Cardiac septum (tissue), 1 donor: ENCODE data around the gene MYBBP1A. TPM values are rescaled to one million over a fixed set of nuclear protein-coding genes. Genes with fewer than 3 reads are reported as not detected.
"Not testable (repeated sequence)": the region's sequence is repeated elsewhere in the genome, so short reads cannot be mapped to it uniquely, and the experiment has no call there.

ENCODE experiments used
- DNase-seq: peaks from one replicate; pipeline ENCODE4 v3.0.0-alpha.2; 2020; ENCODE audit warnings: low spot score
- intact Hi-C: fragments of 100-400 bp; cut with DNase I; formaldehyde crosslinking; loops from one replicate; pipeline ENCODE4 v1.14.0; 2022
- long read RNA-seq: library from polyadenylated mRNA; unstranded; transcript quantifications from one replicate; pipeline ENCODE4 v2.0.0, GENCODE V29; 2021
- total RNA-seq: library from RNA; stranded (reverse); fragmentation: NEBNext Ultra II Directional; extraction: Animal tissue kit (Norgen Biotek cat#: 25700); gene quantifications from one replicate; pipeline ENCODE4 v1.2.1, GENCODE V29; 2021
- donor health status: DM: no; HTN: no; CAD: no.

MYBBP1A gene, protein sequence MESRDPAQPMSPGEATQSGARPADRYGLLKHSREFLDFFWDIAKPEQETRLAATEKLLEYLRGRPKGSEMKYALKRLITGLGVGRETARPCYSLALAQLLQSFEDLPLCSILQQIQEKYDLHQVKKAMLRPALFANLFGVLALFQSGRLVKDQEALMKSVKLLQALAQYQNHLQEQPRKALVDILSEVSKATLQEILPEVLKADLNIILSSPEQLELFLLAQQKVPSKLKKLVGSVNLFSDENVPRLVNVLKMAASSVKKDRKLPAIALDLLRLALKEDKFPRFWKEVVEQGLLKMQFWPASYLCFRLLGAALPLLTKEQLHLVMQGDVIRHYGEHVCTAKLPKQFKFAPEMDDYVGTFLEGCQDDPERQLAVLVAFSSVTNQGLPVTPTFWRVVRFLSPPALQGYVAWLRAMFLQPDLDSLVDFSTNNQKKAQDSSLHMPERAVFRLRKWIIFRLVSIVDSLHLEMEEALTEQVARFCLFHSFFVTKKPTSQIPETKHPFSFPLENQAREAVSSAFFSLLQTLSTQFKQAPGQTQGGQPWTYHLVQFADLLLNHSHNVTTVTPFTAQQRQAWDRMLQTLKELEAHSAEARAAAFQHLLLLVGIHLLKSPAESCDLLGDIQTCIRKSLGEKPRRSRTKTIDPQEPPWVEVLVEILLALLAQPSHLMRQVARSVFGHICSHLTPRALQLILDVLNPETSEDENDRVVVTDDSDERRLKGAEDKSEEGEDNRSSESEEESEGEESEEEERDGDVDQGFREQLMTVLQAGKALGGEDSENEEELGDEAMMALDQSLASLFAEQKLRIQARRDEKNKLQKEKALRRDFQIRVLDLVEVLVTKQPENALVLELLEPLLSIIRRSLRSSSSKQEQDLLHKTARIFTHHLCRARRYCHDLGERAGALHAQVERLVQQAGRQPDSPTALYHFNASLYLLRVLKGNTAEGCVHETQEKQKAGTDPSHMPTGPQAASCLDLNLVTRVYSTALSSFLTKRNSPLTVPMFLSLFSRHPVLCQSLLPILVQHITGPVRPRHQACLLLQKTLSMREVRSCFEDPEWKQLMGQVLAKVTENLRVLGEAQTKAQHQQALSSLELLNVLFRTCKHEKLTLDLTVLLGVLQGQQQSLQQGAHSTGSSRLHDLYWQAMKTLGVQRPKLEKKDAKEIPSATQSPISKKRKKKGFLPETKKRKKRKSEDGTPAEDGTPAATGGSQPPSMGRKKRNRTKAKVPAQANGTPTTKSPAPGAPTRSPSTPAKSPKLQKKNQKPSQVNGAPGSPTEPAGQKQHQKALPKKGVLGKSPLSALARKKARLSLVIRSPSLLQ (N-terminal part only)
- total RNA-seq: 26.1 TPM
- long read RNA-seq, full-length matches to known transcripts: 7 of 15 reads
- long read RNA-seq, partial matches to known transcripts: 5 of 15 reads
- long read RNA-seq, other reads (novel, unspliced or antisense): 3 of 15 reads

DNA sequence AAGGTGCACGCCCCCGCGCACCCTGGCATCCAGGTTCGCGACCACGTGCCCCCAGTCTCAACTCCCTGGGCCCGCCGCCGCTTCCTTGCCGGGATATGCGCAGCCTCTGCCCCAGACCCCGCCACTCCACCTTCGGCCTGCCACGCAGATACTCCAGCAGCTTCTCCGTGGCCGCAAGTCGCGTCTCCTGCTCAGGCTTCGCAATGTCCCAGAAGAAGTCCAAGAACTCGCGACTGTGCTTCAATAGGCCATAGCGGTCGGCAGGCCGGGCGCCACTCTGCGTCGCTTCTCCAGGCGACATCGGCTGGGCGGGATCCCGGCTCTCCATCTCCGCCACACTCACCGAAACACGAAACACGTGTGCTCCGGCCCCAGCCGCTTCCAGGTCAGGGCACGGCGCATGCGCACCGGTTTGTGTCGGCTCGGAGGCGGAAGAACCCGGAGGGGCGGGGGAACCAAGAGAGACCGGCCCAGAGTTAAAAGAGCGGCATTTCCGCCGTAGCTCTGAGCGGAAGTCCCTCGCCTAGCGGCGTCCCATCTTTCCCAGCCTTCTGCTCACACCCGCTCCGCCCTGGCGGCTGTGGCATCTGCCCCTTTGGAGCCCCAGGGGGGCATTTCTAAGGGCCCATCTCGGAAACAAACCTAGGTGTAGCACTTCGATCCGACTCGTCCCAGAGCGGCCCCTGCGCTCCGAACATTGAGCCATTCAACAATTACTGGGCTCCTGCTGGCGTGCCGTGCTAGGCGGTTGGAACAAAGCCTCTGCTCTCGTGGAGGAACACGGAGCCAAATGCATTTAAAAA lies at the start of gene MYBBP1A:
MYBBP1A (minus strand) TSS at position 388 of the 803 bp plus-strand sequence; CDS start at position 328, 60 bp downstream.
- intact Hi-C loops: loop anchor here (5.0 kb wide), 1 partner anchor 133 kb away; no protein-coding TSS in a partner anchor
- peak; percentile 98 for DNase-seq

DNA sequence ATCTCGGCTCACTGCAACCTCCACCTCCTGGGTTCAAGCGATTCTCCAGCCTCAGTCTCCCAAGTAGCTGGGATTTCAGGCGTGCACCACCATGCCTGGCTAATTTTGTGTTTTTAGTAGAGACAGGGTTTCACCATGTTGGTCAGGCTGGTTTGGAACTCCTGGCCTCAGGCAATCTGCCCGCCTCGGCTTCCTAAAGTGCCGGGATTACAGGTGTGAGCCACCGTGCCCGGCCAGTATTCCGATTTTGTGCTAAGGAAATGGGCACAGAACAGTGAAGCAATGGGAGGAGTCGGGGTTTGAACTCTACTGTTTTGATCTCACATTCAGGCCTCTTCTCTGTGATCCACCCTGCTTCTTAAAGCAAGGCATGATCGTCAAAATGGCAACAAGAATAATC lies 49.6 kb upstream of the MYBBP1A start:
- DNase-seq, intact Hi-C loops: not testable (repeated sequence)

DNA sequence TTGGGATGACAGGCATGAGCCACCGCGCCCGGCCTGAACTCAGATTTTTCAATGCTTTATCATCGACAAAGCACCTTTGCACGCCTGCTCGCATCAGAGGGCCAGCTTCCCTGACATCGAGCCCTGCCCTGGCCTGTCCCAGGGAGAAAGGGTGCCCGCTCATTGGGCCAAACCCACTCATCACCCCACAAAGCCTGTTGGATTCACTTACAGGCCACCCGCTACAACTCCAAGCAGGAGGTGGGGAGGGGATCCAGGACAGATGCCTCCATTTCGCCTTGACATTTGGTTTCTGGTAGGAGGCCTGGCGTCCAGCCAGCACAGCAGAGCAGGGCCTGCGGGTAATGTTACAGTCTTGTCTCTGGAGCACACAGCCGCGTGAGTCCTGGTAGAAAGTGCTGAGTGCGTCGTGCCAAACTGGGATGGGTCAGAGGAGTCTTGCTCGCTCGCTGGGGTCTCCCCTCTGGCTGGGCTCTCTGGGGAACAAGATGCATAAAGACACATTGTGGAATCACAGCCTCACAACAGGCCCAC lies 49.0 kb upstream of the MYBBP1A start:
- intact Hi-C loops: no loop called here
- DNase-seq: no peak

DNA sequence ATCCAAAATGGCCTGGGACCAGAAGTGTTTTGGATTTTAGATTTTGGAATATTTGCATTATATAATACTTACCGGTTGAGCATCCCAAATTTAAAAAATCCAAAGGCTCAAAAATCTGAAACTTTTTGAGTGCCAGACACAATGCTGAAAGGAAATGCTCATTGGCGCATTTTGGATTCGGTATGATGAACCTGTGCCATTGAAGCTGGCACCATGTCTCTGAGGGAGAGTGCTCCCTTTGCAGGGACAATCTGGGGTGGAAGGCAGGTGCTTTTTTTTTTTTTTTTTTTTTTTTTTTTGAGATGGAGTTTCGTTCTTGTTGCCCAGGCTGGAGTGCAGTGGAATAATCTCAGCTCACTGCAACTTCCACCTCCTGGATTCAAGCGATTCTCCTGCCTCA lies 46.9 kb upstream of the MYBBP1A start:
- intact Hi-C loops: no loop called here
- DNase-seq: no peak

DNA sequence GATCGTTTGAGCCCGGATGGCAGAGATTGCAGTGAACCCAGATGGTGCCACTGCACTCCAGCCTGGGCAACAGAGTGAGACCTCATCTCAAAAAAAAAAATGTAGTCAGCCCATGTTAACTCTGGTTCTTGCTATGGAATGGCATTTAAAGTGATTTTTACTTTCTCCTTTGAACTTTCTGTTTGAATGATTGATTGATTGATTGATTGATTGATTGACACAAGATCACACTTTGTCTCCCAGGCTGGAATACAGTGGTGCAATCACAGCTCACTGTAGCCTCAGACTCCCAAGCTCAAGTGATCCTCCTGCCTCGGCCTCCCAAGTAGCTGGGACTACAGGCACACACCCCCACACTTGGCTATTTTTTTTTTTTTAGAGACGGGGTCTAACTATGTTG lies 46.1 kb upstream of the MYBBP1A start:
- no peak for DNase-seq
- intact Hi-C loops: no loop called here

DNA sequence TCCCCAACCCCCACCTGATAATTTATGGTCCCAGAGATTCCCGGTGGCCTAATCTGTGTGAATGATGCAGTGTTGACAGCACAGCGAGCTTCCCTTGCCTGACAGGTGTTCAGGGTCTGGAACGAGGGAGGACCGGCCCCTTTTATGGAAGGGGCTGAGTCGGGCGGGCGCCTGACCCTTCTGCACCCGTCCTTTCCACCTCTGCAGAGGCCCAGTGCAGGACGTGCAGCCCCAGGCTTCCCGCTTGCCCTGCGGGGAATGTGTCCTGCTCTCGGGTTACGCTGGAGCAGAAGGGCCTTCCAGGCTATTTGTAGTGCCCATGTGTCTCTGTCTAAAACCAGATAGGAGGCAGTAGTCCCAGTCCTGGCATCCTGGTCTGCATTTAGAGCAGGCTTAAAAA lies 45.4 kb upstream of the MYBBP1A start:
- DNase-seq: no peak
- intact Hi-C loops: no loop called here

DNA sequence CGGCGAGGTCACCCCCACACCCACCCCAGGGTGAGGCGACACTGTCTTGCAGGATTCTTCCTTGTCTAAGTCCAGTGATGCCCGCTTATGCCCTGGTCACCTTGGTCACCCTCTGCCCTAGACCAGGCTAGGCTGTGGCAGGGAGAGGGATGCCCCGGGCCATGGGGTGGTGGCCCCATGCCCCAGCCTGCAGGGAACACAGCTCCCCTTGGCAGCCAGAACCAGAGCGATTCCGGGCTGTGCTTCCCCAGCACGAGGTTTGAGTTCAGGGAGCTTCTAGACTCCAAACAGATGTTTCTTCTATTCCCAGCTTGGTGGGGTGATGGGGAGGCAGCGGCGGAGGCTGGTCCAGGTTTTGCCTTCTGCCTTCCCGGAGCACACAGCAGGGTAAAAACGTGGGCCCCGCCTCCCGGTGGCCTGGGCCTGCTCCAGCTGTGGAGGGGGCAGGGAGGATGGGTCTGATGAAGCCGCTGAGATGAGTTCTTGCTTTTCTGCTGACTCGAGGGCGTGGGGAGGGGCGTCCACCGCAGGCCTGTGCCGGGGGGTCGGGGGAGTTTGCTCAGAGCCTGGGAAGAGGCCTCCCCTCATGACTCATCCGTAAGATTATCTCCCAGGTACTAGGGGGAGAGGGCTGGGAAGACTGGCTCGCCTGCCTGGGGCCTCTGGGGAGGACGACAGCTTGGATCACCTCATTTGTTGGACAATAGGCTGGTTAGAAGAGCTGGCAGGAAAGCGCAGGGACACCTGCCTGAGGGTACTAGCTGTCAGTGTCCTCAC lies 44.5 kb upstream of the MYBBP1A start:
- no peak for DNase-seq
- intact Hi-C loops: loop anchor here (2.0 kb wide), 1 partner anchor 25 kb away; no protein-coding TSS in a partner anchor

DNA sequence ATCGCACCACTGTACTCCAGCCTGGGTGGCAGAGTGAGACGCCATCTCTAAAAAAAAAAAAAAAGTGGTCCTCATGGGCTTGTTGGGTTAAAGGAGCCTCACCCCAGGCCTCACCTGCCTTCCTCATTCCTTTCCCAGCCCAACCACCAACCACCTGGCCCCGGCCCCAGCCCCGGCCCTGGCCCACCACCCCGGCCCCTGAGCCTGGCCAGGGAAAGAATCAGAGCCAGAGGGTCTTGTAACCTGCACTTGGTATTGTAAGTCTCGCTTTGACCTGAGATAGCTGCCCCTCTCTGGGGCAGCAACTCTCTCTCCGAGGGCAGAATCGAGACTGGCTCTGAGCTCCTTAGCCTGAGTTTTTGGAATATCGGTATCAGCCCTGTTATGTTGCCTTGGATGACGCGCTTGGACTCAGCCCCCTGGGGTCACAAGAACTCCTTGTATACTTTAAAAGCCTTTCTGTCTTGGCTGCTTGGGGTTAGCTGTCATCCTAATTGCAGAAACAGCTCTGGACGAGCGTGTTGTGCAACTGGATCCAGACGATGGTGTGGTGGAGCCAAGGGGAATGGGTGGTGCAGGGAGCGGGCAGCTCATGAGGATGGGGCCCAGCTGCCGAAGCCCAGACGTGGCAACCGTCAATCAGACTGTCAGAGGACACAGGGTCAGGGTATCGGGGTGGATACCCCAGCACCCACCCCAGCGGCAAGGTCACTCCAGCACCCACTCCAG lies 43.8 kb upstream of the MYBBP1A start:
- no peak for DNase-seq
- intact Hi-C loops: loop anchor here (2.0 kb wide), 1 partner anchor 24 kb away; no protein-coding TSS in a partner anchor

DNA sequence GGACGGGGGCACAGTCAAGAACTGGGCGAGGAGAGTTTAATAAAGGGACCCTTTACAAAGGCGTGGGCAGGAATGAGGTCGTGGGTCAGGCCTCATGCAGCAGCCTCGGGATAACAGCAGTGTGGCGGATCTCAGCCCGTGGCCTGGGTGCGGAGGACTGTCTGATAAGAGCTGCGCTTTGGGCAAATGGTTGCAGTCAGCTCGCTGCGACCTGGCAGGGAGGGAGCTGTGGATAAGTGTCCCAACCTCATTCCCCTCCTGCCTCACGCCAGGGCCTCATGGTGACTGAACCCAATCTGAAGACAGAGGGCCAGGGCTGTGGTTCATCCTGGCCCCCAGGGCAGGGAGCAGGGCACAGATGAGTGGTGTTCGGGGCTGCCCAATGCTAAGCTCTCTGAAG lies 42.8 kb upstream of the MYBBP1A start:
- intact Hi-C loops: loop anchor here (2.0 kb wide), 1 partner anchor 23 kb away; no protein-coding TSS in a partner anchor
- no peak for DNase-seq

DNA sequence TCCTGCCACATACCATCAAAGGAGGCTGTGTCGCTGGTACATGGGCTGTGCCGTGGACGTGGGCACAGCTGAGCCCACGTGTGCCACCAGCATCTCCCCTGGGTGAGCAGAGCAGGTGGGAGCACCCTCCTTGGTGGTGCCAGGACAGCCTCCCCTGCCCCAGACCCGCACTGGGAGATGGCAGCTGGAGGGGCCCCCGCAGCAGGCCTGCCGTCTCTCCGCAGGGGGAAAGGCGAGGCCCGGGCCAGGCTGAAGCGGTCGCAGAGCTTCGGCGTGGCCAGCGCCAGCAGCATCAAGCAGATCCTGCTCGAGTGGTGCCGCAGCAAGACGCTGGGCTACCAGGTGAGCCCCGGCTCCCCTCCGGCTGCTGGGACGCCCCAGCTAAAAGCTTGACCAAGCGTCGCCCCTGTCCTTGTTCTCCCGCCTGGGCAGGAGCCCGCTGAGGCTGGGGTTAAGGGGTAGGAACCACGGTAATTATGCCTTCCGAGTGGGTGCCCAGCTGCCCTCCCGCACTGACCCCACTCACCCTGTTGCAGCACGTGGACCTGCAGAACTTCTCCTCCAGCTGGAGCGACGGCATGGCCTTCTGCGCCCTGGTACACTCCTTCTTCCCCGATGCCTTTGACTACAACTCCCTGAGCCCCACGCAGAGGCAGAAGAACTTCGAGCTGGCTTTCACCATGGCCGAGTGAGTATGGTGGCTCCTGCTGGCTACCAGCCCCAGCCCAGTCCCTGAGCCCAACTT lies 41.6 kb upstream of the MYBBP1A start:
- intact Hi-C loops: no loop called here
- no peak for DNase-seq

DNA sequence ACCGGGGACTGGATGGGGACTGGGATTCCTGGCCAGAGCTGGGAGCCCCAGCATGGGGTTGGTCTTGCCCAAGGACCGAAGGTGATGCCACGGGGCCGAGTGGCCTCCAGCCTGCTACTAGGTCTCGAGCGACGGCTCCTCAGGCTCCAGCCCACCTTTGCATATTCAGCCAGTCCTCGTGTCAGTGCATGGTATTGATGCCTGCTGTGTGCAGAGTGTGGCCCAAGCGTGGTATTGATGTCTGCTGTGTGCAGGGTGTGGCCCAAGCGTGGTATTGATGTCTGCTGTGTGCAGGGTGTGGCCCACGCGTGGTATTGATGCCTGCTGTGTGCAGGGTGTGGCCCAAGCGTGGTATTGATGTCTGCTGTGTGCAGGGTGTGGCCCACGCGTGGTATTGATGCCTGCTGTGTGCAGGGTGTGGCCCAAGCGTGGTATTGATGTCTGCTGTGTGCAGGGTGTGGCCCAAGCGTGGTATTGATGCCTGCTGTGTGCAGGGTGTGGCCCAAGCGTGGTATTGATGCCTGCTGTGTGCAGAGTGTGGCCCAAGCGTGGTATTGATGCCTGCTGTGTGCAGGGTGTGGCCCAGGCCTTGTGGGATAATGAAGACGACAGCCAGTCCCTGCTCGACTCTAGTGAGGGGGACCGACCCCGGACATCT lies 40.6 kb upstream of the MYBBP1A start:
- DNase-seq, intact Hi-C loops: not testable (repeated sequence)

DNA sequence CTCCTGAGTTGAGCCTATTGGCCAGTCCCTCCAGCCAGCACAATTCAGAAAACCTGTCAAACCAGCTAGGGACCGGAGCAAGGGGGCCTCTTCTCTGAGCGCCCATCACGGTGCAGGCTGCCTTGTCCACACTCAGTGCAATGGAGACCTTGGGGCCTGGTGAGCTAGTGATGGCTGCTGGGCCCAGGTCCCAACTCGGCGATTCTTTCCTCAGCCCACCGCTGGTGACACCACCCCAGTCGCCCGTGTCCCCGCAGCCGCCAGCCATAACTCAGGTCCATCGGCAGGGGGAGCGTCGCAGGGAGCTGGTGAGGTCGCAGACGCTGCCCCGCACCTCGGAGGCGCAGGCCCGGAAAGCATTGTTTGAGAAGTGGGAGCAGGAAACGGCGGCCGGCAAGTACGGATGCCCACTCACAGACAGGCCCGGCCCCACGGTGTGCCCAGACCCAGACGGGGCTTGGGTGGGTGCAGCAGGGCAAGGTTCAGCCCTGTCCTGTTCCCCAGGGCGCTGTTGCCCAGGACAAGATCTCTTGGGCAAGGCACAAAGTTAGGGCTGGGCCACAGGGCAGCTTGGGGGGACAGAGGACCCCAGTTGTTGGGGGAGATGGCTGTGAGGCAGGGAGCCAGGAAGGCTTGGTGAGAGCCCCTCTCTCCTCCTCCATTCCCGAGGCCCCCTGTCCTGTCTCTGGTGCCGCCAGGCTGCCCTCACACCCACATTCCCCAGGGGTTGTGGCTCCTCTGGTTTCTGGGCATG lies 39.9 kb upstream of the MYBBP1A start:
- DNase-seq: no peak
- intact Hi-C loops: no loop called here

DNA sequence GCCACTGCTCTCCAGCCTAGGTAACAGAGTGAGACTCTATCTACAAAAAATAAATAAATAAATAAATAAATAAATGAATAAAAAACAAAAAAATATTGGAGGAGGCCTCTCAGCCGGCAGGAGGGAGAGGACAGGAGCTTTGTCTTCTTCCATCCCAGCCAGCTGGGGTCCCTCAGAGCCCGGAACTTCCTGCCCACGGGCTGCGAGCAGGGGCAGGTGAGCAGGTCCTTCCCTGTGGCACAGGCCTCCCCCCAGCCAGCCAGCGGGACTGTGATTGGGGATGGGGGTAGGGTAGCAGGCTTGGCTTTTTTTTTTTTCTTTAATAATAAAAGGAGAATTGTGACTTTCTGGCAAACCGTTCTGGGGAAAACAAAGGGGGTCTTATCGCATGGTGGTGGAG lies 39.2 kb upstream of the MYBBP1A start:
- intact Hi-C loops: no loop called here
- DNase-seq: no peak

DNA sequence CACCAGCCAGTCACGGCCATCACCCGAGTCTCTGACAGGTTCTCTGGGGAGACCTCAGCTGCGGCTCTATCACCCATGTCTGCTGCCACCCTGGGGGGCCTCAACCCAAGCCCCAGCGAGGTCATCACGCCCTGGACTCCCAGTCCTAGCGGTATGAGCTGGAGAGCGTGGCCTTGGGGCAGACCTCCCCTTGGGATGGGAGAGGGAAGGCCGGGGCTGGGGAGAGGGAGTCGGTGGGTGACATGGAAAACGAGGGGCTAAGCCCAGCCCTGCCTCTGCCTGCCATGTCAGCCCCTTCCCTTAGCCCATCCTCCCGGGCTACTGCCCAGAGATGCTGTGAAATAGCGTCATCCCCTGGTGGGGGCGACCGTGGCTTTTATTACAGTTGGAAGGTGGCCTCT lies 37.8 kb upstream of the MYBBP1A start:
- DNase-seq: no peak
- intact Hi-C loops: no loop called here
